Stimulated activated CD8-positive, alpha-beta memory T cell treated with anti-CD3 and anti-CD28 coated beads, Interleukin-4, amount 100 ng/mL, for 1 hour (primary cell): ENCODE data around the gene C5.

ENCODE experiments used
- DNase-seq, 2 donors: peaks; one replicate each; pipeline ENCODE4 v3.0.0-alpha.2; 2020; ENCODE audit warnings: low read depth in 2 of 2, low spot score in 1 of 2

Gene C5

GRCh38 chr9:120913647-120914264 is 136.3 kb downstream of the C5 start:
- DNase-seq: no peak

DNA sequence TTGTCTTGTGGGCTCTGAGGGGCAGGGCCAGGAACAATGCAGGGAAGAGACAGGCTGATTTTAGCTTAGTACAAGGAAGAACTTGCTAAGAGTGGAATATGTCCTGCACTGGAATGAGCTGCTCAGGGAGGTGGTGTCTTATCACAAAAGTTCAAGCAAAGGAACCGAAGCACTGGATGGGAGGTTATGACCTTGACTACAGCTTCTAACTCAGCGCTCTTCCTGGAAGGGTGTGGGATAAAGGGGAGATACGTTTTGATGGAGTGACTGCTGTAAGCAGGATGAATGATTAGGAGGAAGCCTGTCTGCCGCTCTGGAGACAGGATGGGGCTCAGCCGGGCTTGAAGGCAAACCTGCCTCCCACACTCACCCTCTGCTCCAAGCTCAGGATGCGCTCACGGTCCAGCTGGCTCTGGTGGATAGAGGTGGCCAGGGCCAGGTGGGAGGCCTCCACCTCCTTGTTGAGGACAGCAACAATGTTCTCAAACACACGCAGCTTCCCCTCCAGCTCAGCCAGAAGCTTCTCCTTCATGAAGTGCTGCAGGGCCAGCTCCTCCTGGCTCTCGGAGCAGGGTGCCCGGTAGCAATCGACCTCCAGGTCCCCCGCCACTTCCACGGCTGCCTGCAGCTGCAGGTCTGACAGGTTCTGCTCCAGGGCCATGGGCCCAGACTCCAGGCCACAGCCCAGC is 137.0 kb downstream of the C5 start:
- no peak for DNase-seq

GRCh38 chr9:120911295-120911837 is 138.7 kb downstream of the C5 start:
- DNase-seq: no peak

DNA sequence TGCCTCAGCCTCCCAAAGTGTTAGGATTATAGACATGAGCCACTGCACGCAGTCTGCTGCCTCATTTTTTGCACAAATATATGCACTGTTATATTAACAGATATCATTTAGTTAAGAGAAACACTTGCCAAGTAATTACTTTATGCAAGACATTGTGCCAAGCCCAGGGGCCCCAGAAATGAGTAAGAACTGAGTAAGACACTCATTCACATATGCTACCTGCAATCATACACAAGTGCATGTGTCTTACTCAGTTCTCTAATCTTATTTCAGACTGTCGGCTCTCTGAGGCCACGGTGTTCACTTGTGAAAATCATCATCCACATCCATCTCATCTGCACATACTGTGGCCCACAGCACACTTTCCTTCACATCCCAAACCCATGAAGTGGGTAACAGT is 139.4 kb downstream of the C5 start:
- DNase-seq: no peak

DNA sequence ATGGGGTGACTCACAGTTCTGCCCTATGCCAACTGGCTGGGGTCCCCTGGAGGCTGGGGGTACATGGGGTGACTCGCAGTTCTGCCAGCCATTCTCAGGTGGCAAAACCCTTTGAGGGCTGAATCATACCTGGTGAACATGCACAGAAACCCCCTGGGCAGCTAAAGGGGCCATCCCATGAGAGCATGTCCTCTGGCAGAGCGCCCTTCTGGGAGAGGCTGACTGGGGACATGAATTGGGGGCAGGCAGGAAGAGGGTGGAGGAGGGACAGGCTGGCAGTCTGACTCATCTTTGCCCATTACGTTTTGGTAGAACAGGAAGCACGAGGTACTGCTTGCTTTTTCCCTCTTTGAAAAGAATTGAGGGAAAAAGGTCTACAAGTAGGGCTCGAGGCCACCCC is 140.2 kb downstream of the C5 start:
- DNase-seq: no peak

- no peak for DNase-seq
Observed at GRCh38 chr9:120905315-120906164, 144.5 kb downstream of the C5 start.

- no peak for DNase-seq
Observed at GRCh38 chr9:120904978-120905301, 145.1 kb downstream of the C5 start.

DNA sequence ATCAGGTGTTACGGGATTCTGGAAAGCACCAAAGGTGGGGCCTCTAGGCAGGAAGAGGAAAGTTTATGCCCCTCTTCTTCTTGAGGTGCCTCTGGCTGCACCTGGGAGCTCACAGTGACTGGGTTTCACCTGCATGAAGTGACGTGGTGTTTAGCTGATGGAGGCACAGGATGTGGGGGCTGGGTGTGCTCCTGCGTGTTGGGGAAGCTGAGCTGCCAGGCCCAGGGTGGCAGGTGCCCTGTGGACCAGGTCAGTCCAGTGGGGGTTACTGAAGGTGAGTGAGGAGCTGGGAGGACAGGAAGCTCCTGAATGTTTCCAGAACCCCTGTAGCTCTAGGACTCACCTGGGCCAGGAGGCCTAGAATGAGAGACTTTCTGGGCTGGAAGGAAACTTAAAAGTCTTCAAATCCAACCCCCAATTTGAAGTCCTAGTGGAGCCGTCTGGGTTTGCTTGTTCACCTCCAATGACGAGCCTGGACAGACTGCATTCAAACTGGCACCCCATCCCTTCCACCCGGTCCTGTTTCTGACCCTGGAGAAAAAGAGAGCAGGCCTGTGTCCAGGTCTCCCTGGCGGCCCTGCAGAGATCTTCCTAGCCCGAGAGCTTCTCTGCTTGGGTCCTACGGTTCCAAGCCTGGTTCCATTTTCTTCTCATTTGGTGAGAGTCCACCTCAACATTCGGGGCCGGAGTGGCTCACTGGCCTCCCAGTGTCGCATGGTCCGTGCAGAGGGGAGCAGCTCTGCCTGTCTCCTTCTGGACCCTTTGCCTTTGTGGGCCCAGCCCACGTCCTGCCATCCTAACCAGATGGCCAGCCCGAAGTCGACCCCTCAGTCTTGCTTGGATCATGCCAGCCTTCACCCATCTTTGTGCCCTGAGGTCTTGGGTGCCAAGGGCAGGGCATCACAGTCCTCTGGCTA is 145.8 kb downstream of the C5 start:
- no peak for DNase-seq

GRCh38 chr9:120902569-120903535 is 147.2 kb downstream of the C5 start:
- no peak for DNase-seq
